ENCODE results near the gene COL9A2.

Gene COL9A2

GRCh38 chr1:40268211-40268610 is 48.9 kb downstream of the COL9A2 start:
- H3K4me3 ChIP-seq (ENCODE audit: low read depth, low read length) = no peak overlapping the region
- H3K9me3 ChIP-seq = no peaks in the 10 kb centered on the region
- H3K4me1 ChIP-seq = no peaks in the 10 kb centered on the region
- DNase-seq = no peak
- H3K36me3 ChIP-seq = peaks cover 13% of the 10 kb centered on the region
- H3K27me3 ChIP-seq = no peaks in the 10 kb centered on the region
- TF ChIP-seq, protein P1, sequence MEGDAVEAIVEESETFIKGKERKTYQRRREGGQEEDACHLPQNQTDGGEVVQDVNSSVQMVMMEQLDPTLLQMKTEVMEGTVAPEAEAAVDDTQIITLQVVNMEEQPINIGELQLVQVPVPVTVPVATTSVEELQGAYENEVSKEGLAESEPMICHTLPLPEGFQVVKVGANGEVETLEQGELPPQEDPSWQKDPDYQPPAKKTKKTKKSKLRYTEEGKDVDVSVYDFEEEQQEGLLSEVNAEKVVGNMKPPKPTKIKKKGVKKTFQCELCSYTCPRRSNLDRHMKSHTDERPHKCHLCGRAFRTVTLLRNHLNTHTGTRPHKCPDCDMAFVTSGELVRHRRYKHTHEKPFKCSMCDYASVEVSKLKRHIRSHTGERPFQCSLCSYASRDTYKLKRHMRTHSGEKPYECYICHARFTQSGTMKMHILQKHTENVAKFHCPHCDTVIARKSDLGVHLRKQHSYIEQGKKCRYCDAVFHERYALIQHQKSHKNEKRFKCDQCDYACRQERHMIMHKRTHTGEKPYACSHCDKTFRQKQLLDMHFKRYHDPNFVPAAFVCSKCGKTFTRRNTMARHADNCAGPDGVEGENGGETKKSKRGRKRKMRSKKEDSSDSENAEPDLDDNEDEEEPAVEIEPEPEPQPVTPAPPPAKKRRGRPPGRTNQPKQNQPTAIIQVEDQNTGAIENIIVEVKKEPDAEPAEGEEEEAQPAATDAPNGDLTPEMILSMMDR (IDR thresholded peaks at IDR 0.05; ENCODE audit: low read depth, low read length) = no peak

DNA sequence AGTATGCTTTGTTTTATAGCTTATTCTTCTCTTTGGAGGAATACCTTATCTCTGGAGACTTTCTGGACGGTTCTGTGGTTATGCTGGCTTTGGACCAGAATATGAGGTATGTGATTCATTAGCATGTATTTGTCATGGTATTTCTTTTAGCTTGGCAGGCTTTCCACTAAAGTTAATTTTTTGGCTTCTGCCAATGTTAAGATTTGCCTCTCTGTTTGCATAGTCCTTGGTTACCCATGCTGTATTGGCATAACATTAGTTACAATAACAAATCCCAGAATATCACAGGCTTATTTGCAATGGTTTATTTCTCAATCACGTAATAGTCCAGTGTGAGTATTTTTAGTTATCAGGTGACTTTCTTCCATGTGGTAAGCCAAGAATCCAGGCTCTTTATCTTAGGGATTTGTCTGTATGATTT is 49.3 kb downstream of the COL9A2 start:
- peaks cover 13% of the 10 kb centered on the region for H3K36me3 ChIP-seq
- no peaks in the 10 kb centered on the region for H3K9me3 ChIP-seq
- no peak overlapping the region for H3K4me3 ChIP-seq (ENCODE audit: low read depth, low read length)
- H3K4me1 ChIP-seq = no peaks in the 10 kb centered on the region
- TF ChIP-seq, protein P1 (IDR thresholded peaks at IDR 0.05; ENCODE audit: low read depth, low read length) = no peak
- no peaks in the 10 kb centered on the region for H3K27me3 ChIP-seq
- DNase-seq = no peak

DNA sequence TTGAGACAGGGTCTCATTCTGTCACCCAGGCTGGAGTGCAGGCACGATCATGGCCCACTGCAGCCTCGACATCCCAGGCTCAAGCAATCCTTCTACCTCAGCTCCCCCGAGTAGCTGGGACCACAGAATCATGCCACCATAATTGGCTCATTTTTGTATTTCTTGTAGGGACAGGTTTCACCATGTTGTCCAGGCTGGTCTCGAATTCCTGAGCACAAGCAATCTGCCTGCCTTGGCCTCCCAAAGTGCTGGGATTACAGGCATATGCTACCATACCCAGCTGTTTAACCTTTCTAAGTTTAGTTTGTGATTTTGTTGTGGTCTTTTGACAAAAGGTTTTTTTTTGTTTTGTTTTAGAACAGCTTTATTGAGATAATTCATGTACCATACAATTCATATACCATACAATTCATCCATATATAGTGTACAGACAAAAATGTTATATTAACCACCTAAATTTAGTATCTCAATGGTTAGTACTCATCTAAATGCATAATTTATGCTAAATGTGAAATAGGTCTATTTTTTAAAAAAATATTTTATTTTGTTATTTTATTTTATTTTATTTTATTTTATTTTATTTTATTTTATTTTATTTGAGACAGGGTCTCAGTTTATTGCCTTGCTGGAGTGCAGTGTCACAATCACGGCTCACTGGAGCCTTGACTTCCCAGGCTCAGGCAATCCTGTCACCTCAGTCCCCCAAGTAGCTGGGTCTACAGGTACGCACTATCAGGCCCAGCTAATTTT is 50.1 kb downstream of the COL9A2 start:
- DNase-seq = no peak
- Histone ChIP-seq H3K9me3 (no peaks in the 10 kb centered on the region), H3K4me1 (no peaks in the 10 kb centered on the region), H3K27me3 (no peaks in the 10 kb centered on the region), H3K4me3 (ENCODE audit: low read depth, low read length) (no peak overlapping the region), H3K36me3 (peaks cover 13% of the 10 kb centered on the region)
- TF ChIP-seq, protein P1 (IDR thresholded peaks at IDR 0.05; ENCODE audit: low read depth, low read length) = no peak

DNA sequence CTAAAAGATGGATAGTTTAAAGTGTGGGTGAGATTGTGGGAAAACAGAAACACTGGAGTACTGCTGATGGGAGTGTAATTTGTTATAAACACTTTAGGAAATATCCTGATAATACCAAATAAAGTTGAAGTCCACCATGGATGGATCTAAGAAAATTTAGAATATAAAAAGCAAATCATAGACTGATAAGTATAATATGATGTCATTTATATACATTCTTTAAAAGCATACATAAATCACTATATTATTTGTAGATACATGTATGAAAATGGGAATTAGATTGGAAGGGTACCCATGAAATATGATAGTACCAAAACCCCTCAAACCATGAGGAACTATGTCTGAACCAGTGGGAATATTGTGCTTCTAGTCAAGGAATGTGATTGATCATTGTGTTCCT is 51.2 kb downstream of the COL9A2 start:
- no peaks in the 10 kb centered on the region for H3K27me3 ChIP-seq
- no peak overlapping the region for H3K4me3 ChIP-seq (ENCODE audit: low read depth, low read length)
- peaks cover 10% of the 10 kb centered on the region for H3K36me3 ChIP-seq
- no peak for DNase-seq
- no peaks in the 10 kb centered on the region for H3K4me1 ChIP-seq
- no peaks in the 10 kb centered on the region for H3K9me3 ChIP-seq
- TF ChIP-seq, protein P1 (IDR thresholded peaks at IDR 0.05; ENCODE audit: low read depth, low read length) = no peak

DNA sequence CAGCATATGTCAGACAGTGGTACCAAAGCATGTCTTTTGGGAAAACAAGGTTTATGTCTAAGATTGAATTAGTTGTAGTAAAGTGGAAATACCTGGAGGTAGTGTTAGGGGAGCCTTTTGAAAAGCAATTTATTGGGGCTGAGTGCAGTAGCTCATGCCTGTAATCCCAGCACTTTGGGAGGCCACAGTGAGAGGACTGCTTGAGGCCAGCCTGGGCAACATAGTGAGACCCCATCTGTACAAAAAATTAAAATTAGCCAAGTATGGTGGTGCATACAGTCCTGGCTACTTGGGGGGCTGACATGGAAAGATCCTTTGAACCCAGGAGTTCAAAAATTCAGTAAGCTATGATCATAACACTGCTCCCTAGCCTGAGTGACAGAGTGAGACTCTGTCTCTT is 51.8 kb downstream of the COL9A2 start:
- no peaks in the 10 kb centered on the region for H3K27me3 ChIP-seq
- H3K36me3 ChIP-seq = peaks cover 7% of the 10 kb centered on the region
- TF ChIP-seq, protein P1 (IDR thresholded peaks at IDR 0.05; ENCODE audit: low read depth, low read length) = no peak
- DNase-seq = no peak
- no peaks in the 10 kb centered on the region for H3K9me3 ChIP-seq
- H3K4me1 ChIP-seq = no peaks in the 10 kb centered on the region
- H3K4me3 ChIP-seq (ENCODE audit: low read depth, low read length) = no peak overlapping the region

DNA sequence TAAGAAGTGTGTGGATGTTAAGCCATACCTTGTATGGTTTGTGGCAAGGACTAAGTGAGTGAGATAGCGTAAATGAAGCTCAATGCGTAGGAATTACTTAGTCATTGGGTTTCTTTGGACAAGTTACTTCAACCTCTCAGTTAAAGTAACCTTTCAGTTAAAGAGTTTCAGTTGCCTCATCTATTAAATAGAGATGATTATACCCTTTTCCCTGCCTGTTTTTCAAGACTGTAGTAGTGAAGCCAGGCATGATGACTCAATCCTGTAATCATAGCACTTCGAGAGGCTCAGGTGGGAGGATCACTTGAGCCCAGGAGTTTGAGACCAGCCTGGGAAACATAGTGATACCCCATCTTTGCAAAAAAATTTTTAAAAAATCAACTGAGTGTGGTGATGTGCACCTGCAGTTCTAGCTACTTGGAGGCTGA is 52.7 kb downstream of the COL9A2 start:
- Histone ChIP-seq H3K27me3 (no peaks in the 10 kb centered on the region), H3K4me3 (ENCODE audit: low read depth, low read length) (no peak overlapping the region), H3K4me1 (no peaks in the 10 kb centered on the region), H3K36me3 (peaks cover 7% of the 10 kb centered on the region), H3K9me3 (no peaks in the 10 kb centered on the region)
- TF ChIP-seq, protein P1 (IDR thresholded peaks at IDR 0.05; ENCODE audit: low read depth, low read length) = no peak
- DNase-seq = no peak

All from BE2C (cell line).